ENCODE results near the gene LRRC10B.

DNA sequence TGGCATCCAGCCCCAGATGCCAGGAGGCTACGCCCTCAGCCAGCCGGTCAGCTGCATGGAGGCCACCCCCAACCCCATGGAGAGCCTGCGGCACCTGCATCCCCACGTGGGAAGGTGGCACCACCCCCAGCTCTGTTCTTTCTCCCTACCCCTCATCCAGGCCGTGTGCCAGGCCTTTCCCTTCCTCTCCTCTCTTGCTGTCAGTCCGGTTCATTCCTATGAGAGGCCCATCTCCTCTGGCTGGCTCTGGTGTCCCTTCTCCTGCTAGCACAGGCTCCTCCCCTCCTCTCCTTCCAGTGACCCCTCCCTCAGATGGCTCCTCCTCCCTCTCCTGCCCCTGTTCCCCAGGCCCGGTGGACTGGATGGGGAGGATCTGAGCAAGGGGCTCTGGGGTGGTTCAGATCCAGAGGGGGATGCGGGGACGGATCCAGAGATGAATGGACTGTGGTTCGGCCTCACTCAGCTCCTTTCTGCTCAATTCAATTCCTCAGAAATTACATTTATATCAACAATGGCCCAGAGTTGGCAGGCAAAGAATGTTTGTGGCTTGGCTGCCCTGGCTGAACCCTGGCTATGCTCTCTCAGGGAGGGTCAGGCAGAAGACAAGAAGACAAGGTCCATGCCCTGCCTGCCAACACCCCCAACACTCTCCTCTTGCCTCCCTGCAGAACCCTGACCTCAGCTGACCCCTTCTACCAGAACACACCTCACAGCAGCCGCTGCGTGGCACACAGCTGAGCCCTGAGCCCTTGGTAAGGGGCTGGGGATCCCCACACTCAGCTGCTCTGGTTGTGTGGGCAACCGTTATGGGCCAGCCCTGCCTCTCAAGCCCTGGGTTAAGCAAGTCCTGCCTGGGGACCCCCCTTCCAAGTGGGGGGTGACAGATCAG, 18.5 kb upstream of the LRRC10B start:
- TF ChIP-seq, protein P1, sequence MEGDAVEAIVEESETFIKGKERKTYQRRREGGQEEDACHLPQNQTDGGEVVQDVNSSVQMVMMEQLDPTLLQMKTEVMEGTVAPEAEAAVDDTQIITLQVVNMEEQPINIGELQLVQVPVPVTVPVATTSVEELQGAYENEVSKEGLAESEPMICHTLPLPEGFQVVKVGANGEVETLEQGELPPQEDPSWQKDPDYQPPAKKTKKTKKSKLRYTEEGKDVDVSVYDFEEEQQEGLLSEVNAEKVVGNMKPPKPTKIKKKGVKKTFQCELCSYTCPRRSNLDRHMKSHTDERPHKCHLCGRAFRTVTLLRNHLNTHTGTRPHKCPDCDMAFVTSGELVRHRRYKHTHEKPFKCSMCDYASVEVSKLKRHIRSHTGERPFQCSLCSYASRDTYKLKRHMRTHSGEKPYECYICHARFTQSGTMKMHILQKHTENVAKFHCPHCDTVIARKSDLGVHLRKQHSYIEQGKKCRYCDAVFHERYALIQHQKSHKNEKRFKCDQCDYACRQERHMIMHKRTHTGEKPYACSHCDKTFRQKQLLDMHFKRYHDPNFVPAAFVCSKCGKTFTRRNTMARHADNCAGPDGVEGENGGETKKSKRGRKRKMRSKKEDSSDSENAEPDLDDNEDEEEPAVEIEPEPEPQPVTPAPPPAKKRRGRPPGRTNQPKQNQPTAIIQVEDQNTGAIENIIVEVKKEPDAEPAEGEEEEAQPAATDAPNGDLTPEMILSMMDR (IDR thresholded peaks at IDR 0.05), result no peak
- no peak for TF ChIP-seq EZH2 (IDR thresholded peaks at IDR 0.05)
